Ovary (tissue), 3 donors: ENCODE measurements around the gene OR8A1.

Experiments used
- POLR2A ChIP-seq: fragments of 450-650 bp; IDR thresholded peaks from one replicate; pipeline ENCODE4 v1.6.1; 2017; ENCODE audit warnings: antibody characterized with exemption, mild to moderate bottlenecking, moderate library complexity
- TF ChIP-seq, protein P1 (sequence below), 3 donors: fragments of 450-650 bp in 2 of 3; fragments of 200-600 bp in 1 of 3; IDR thresholded peaks; one replicate each; pipeline versions ENCODE4 v1.5.1 to v1.8.0; 2016 to 2022; ENCODE audit warnings: antibody characterized with exemption in 3 of 3, mild to moderate bottlenecking in 1 of 3
- donor health status: DM: no; HTN: no; CAD: no.

- TF ChIP-seq, protein P1, sequence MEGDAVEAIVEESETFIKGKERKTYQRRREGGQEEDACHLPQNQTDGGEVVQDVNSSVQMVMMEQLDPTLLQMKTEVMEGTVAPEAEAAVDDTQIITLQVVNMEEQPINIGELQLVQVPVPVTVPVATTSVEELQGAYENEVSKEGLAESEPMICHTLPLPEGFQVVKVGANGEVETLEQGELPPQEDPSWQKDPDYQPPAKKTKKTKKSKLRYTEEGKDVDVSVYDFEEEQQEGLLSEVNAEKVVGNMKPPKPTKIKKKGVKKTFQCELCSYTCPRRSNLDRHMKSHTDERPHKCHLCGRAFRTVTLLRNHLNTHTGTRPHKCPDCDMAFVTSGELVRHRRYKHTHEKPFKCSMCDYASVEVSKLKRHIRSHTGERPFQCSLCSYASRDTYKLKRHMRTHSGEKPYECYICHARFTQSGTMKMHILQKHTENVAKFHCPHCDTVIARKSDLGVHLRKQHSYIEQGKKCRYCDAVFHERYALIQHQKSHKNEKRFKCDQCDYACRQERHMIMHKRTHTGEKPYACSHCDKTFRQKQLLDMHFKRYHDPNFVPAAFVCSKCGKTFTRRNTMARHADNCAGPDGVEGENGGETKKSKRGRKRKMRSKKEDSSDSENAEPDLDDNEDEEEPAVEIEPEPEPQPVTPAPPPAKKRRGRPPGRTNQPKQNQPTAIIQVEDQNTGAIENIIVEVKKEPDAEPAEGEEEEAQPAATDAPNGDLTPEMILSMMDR (IDR thresholded peaks at IDR 0.05), result no peak
- TF ChIP-seq POLR2A, result no peak
Measured at GRCh38 chr11:124610295-124610694, 40.5 kb downstream of the OR8A1 start.
